Activated T-helper 1 cell treated with anti-CD3 and anti-CD28 coated beads, Interleukin-2, amount 50 U/mL, for 16 hours (primary cell): ENCODE measurements around the gene DENND1A.

ENCODE experiments used
- DNase-seq, 2 donors: peaks; one replicate each; pipeline ENCODE4 v3.0.0-alpha.2; 2020; ENCODE audit warnings: low read depth in 1 of 2, low spot score in 1 of 2

DENND1A gene

GRCh38 chr9:123660691-123661466 is 269.0 kb downstream of the DENND1A start:
- no peak for DNase-seq

GRCh38 chr9:123659358-123659757 is 270.6 kb downstream of the DENND1A start:
- DNase-seq, result no peak

GRCh38 chr9:123658792-123659191 is 271.1 kb downstream of the DENND1A start:
- DNase-seq, result no peak

GRCh38 chr9:123657941-123658340 is 272.0 kb downstream of the DENND1A start:
- no peak for DNase-seq

GRCh38 chr9:123657099-123657498 is 272.8 kb downstream of the DENND1A start:
- DNase-seq, result no peak

- no peak for DNase-seq
Measured at GRCh38 chr9:123656565-123656964, 273.4 kb downstream of the DENND1A start.

GRCh38 chr9:123655681-123656423 is 274.1 kb downstream of the DENND1A start:
- DNase-seq, result no peak

- no peak for DNase-seq
Measured at GRCh38 chr9:123654994-123655637, 274.8 kb downstream of the DENND1A start.

GRCh38 chr9:123654218-123654993 is 275.5 kb downstream of the DENND1A start:
- DNase-seq, result no peak

GRCh38 chr9:123652416-123652815 is 277.5 kb downstream of the DENND1A start:
- DNase-seq, result no peak

GRCh38 chr9:123651871-123652270 is 278.1 kb downstream of the DENND1A start:
- DNase-seq, result no peak

GRCh38 chr9:123651273-123651672 is 278.7 kb downstream of the DENND1A start:
- no peak for DNase-seq

GRCh38 chr9:123649909-123650308 is 280.0 kb downstream of the DENND1A start:
- DNase-seq, result no peak

- DNase-seq, result no peak
Measured at GRCh38 chr9:123647145-123647544, 282.8 kb downstream of the DENND1A start.

- DNase-seq, result no peak
Measured at GRCh38 chr9:123645762-123646161, 284.2 kb downstream of the DENND1A start.

GRCh38 chr9:123645126-123645525 is 284.8 kb downstream of the DENND1A start:
- no peak for DNase-seq

GRCh38 chr9:123643518-123643917 is 286.4 kb downstream of the DENND1A start:
- no peak for DNase-seq

GRCh38 chr9:123642291-123643278 is 287.3 kb downstream of the DENND1A start:
- no peak for DNase-seq

GRCh38 chr9:123640792-123641222 is 289.1 kb downstream of the DENND1A start:
- no peak for DNase-seq

- DNase-seq, result no peak
Measured at GRCh38 chr9:123639743-123640142, 290.2 kb downstream of the DENND1A start.
